Measurements from ENCODE around the gene SGO2.
"Not testable (repeated sequence)": the region's sequence is repeated elsewhere in the genome, so short reads cannot be mapped to it uniquely, and the experiment has no call there.

Gene SGO2

DNA sequence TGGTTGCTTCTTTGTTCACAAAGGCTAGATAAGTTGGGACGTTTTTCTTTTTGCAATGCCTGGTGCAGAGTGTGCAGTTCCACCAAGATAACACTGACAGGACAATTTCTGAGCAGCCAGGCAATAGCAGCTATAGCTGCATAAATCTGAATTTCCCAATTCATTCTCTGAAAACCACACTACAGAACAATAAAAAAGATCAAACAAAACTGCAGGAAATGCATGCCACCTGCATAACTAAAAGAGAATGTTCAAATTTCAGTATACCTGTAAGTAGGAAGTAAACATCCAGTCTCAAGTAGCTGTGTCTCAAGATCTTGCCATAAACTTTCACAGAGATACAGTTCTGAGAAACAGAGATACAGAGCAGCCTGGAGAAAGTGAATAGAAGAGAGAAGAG lies 10.9 kb upstream of the SGO2 start:
- in situ Hi-C loops (cut with MboI; ENCODE audit: low sequenced_read_pairs) = no loop called here

DNA sequence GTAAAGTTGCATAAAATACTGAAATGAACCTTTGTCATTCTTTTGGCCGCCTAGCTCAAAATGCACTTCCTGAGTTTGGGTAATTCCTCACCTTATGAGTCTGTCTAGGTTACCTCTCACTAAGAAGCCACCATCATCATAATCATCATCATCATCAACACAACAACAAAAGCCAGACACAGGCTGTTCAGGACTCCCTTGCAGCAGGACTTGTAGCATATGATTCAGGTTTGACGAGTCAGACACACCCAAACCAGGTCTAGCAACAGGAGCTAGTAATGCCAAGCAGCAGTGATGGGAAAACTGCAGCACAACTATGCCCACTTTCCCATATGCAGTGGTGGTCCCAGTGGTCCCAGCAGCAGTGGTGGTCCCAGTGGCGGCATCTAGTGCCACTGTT lies 2.8 kb upstream of the SGO2 start:
- in situ Hi-C loops (cut with MboI; ENCODE audit: low sequenced_read_pairs) = no loop called here

- in situ Hi-C loops (cut with MboI; ENCODE audit: low sequenced_read_pairs) = no loop called here
Observed at GRCh38 chr2:200523604-200524003, 2.4 kb upstream of the SGO2 start.

DNA sequence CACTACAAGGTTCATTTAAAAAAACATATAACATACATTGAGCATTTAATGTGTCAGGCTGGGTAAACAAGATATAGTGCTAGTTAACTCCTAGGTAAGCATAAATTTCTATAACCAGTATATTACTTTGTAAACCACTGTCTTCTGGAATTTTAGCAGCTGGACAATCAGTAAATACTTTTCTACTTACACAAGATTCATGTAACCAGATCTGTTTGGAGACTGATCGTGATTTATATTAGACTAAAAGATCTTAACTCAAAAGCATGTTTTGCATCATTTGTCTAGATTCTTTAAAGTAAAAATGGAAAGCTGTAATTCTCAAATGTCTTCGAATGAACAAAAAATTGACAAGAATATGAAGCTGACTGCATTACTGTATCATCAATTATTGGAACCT lies 941 bp upstream of the SGO2 start:
- in situ Hi-C loops (cut with MboI; ENCODE audit: low sequenced_read_pairs) = no loop called here

GRCh38 chr2:200525551-200525881 lies 491 bp upstream of the SGO2 start:
- in situ Hi-C loops (cut with MboI; ENCODE audit: low sequenced_read_pairs) = no loop called here

GRCh38 chr2:200528228-200528627 lies 2.2 kb downstream of the SGO2 start:
- in situ Hi-C loops (cut with MboI; ENCODE audit: low sequenced_read_pairs) = no loop called here

GRCh38 chr2:200533754-200534153 lies 7.7 kb downstream of the SGO2 start:
- in situ Hi-C loops (cut with MboI; ENCODE audit: low sequenced_read_pairs) = no loop called here

- in situ Hi-C loops (cut with MboI; ENCODE audit: low sequenced_read_pairs) = no loop called here
Observed at GRCh38 chr2:200534572-200534971, 8.6 kb downstream of the SGO2 start.

DNA sequence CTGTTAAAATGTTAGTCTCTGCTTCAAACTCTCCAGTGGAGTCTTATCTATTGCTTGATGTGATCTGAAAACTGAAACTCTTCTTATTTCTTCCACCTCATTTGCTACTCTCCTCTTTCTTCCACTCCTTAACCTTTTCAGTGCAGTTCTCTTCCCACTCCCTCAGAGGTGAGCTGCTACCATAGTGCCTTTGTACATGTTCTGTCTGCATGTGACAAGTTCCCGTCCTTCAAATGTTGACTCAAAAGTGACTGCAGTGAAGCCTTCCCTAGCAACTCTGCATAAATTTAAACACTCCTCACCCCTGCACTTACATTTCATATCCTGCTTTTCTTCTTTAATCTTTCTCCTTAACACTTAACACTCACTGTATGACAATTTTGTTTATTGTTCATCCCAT lies 12.1 kb downstream of the SGO2 start:
- in situ Hi-C loops (cut with MboI; ENCODE audit: low sequenced_read_pairs) = no loop called here

- in situ Hi-C loops (cut with MboI; ENCODE audit: low sequenced_read_pairs) = no loop called here
Observed at GRCh38 chr2:200540793-200541192, 14.8 kb downstream of the SGO2 start.

GRCh38 chr2:200566596-200566995 lies 40.6 kb downstream of the SGO2 start:
- in situ Hi-C loops (cut with MboI; ENCODE audit: low sequenced_read_pairs) = not testable (repeated sequence)

GRCh38 chr2:200567932-200568331 lies 41.9 kb downstream of the SGO2 start:
- in situ Hi-C loops (cut with MboI; ENCODE audit: low sequenced_read_pairs) = no loop called here

DNA sequence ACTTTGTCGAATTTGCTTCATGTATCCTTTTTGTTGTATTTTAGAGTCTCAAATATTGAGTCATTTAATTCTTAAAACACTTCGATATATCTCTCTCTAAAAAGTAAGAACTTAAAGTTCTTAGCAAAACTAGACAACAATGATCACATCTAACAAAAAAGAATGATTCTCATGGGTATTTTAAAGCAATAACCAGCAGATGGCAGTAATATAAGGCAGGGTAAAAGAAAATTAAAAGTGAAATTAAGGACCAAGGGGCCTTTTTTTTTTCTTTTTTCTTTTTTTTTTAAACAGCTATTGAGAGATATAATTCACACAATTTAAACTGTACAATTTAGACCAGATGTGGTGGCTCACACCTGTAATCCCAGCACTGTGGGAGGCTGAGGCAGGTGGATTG lies 50.0 kb downstream of the SGO2 start:
- in situ Hi-C loops (cut with MboI; ENCODE audit: low sequenced_read_pairs) = no loop called here

DNA sequence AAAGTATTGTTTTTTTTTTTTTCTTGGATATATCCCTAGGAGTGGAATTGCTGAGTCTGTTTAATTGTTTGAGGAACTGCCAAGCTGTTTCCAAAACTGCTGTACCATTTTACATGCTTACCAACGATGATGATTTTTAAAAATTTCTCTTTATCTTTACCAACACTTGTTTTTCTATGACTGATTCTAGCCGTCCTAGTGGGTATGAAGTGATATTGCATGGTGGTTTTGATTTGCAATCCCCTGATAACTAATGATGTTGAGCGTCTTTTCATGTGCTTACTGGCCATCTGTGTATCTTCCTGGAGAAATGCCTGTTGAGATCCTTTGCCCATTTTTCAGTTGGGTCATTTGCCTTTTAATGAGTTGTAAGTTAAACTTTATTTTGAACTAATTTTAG lies 51.0 kb downstream of the SGO2 start:
- in situ Hi-C loops (cut with MboI; ENCODE audit: low sequenced_read_pairs) = no loop called here

DNA sequence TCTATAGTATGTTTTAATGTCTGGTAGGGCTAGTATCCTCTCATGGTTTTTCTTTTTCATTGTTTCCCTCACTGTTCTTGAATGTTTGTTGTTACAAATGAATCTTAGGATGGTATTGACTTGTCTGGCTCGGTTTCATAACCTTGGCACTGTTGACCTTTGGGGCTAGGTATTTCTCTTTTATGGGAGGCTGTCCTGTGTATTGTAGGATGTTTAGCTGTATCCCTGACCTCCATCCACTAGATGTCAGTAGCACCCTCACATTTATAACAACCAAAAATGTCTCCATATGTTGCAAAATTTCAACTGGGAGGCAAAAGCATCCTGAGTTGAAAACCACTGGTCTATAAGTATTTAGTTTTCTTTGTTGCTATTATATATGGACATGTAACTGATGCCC lies 52.8 kb downstream of the SGO2 start:
- in situ Hi-C loops (cut with MboI; ENCODE audit: low sequenced_read_pairs) = no loop called here

DNA sequence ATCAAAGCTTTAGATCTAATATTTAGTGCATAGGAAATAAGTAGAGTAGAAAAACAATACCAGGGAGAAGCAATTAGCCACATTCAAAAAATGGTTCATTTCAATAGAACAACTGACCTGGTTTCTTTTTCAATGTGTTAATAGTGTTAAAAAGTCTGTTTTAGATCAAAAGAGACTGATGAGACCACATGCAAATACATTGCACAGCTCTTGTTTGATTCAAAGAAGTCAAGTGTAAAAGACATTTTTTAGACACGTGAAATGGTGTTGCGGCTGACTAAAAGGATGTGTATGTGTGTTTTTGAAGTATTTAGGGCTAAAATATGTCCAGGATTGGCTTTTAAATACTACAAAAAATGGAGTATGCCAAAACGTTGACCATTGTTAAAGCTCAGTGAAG lies 58.6 kb downstream of the SGO2 start:
- in situ Hi-C loops (cut with MboI; ENCODE audit: low sequenced_read_pairs) = no loop called here

DNA sequence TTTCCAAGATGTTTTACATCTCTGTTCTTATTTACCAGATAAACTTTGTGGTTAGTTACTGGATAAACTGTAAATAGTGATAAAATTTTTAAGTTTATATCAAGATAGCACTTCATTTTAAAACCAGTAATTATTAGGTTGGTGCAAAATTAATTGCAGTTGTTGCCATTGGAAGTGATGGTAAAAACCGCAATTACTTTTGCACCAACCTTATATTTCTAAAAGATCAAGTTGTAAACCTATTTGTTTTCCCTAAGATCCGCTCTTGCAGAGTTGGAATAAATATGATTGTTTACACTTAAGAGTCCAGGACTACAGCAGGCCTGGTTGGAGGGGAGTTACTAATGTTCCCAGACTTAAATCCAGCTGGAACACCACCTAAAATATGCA lies 59.3 kb downstream of the SGO2 start:
- in situ Hi-C loops (cut with MboI; ENCODE audit: low sequenced_read_pairs) = no loop called here

DNA sequence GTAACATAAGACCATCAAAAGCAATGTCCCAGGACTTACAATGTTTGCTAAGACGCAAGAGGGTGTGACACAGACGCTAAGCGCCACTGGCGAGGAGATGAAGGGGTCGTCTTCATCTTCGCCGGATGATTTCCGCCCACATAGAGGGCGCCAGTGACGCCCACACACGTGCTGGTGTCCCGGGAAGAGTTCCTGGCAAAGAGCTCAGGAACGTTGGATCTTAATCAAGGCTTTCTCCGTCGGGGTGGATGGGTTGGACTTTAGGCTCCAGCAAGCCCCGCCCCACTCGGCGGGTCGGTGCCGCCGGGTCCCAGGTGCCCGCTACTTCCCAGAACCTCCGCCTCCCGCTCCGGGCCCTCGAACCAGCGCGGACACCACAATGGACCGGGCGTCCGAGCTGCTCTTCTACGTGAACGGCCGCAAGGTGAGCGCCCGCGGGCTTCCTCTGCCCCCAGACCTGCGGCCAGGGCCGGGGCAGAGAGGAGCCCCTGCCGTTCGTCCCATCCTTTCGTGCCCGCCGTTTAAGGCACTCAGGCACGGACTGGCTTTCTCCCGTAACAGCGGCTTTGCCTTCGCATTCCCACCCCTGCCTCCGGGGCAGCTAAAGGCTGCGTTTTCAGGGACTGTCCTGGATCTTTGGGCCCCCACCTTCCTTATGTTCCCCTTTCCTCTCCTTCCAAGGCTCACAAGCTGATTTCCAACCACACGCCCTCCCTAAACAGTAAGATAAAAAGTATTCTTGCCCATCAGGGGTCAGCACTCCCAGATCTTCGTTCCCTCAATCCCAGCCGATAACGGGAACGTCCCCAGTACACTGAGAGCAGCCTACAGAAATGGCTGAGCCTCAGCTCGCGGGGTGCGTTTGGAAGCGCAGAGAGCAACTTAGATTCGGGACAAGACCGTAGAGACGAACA lies 60.0 kb downstream of the SGO2 start, which contains the start of gene AOX1:
TSS of gene AOX1 (plus strand) at position 285 of the 914 bp plus-strand sequence. CDS start at position 380, 95 bp downstream.
- in situ Hi-C loops (cut with MboI; ENCODE audit: low sequenced_read_pairs) = no loop called here

- in situ Hi-C loops (cut with MboI; ENCODE audit: low sequenced_read_pairs) = no loop called here
Observed at GRCh38 chr2:200586644-200586975, 60.6 kb downstream of the SGO2 start.

DNA sequence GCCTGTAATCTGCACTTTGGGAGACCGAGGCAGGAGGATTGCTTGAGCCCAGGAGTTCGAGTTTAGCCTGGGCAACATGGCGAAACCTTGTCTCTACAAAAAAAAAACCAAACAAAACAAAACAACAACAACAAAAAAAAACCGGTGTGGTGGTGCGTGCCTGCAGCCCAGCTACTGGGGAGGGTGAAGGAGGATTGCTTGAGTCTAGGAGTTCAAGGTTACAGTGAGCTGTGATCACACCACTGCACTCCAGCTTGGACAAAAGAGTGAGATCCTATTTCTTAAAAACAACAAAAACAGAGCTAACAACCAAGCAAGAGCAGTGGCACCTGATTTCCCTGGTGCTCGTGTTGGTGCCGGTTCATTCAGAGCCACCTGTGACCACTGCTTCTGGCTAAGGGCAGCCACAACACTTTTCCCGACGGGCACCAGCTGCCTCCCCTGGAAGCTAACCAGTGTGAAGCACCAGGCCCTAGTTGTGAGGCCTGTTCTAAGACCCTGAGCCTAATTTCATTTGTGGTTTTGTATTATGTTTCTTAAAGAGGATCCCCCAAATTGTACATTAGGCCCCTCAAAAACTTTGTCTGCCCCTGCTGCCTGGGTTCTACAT lies 61.1 kb downstream of the SGO2 start:
- in situ Hi-C loops (cut with MboI; ENCODE audit: low sequenced_read_pairs) = no loop called here

- in situ Hi-C loops (cut with MboI; ENCODE audit: low sequenced_read_pairs) = no loop called here
Observed at GRCh38 chr2:200588076-200588678, 62.2 kb downstream of the SGO2 start.

GRCh38 chr2:200590090-200590489 lies 64.1 kb downstream of the SGO2 start:
- in situ Hi-C loops (cut with MboI; ENCODE audit: low sequenced_read_pairs) = no loop called here

Measured in HL-60/S4 treated with phorbol 12-myristate 13-acetate at 8.2 ng/mL for 4 days and 3 days (cell line).